Breast epithelium (tissue), 4 donors: ENCODE results near the gene MCRIP1. TPM values are rescaled to one million over a fixed set of nuclear protein-coding genes. Genes with fewer than 3 reads are reported as not detected.
A peak's percentile ranks its signal among the peaks of the same experiment; 100 is the strongest.

Source experiments
- DNase-seq, 2 donors: peaks; one replicate each; pipeline ENCODE4 v3.0.0-alpha.2; 2019; ENCODE audit warnings: low spot score in 2 of 2
- H3K27ac ChIP-seq, 2 donors: fragments of 200-600 bp; sonication (generic) in 1 of 2; one replicate each; pipeline ENCODE4 v1.5.1; 2016 to 2019; ENCODE audit warnings: mild to moderate bottlenecking in 1 of 2
- H3K27me3 ChIP-seq, 2 donors: fragments of 200-600 bp; sonication (generic) in 1 of 2; one replicate each; pipeline versions ENCODE4 v1.5.1 to v1.6.0; 2017 to 2019; ENCODE audit warnings: control low read depth in 1 of 2, mild to moderate bottlenecking in 1 of 2
- H3K36me3 ChIP-seq: fragments of 200-600 bp; one replicate; pipeline ENCODE4 v1.5.1; 2019
- H3K4me1 ChIP-seq, 2 donors: fragments of 200-600 bp; sonication (generic); one replicate each; pipeline ENCODE4 v1.5.1; 2016 to 2019; ENCODE audit warnings: control low read depth in 1 of 2
- H3K4me3 ChIP-seq, 3 donors: fragments of 200-600 bp; sonication (generic); 1 replicate in 2 of 3; 2 replicates in 1 of 3; pipeline ENCODE4 v1.5.1; 2016 to 2019; ENCODE audit warnings: mild to moderate bottlenecking in 3 of 3, moderate library complexity in 2 of 3
- H3K9me3 ChIP-seq, 2 donors: fragments of 200-600 bp; sonication (generic) in 1 of 2; one replicate each; pipeline ENCODE4 v1.5.1; 2016 to 2019; ENCODE audit warnings: control low read depth in 1 of 2
- CTCF ChIP-seq, 3 donors: fragments of 450-650 bp; IDR thresholded peaks; one replicate each; pipeline ENCODE4 v1.5.1; 2016 to 2017; ENCODE audit warnings: antibody characterized with exemption in 3 of 3, mild to moderate bottlenecking in 3 of 3, moderate library complexity in 3 of 3
- POLR2A ChIP-seq: fragments of 450-650 bp; IDR thresholded peaks from one replicate; pipeline ENCODE4 v1.6.1; 2016; ENCODE audit warnings: antibody characterized with exemption, mild to moderate bottlenecking, moderate library complexity
- POLR2AphosphoS5 ChIP-seq, 3 donors: sonication (generic); formaldehyde crosslinking; IDR thresholded peaks; one replicate each; pipeline ENCODE4 v1.6.1; 2017; ENCODE audit warnings: antibody characterized with exemption in 3 of 3
- intact Hi-C: fragments of 100-400 bp; cut with DNase I; formaldehyde crosslinking; loops from one replicate; pipeline ENCODE4 v1.15.1; 2023; ENCODE audit warnings: low total_unique reads
- total RNA-seq, 3 donors: library from RNA; depleted of rRNA; stranded (reverse); fragments of >200 nt; gene quantifications; one replicate each; pipeline ENCODE4 v1.1.0, GENCODE V29; 2016

The MCRIP1 gene
- total RNA-seq, 3 donors from 2014 or later, result 51.2 to 81.0 (median 67.5) TPM

- Histone ChIP-seq H3K4me3 (no peak overlapping the region), H3K4me1 (peaks cover 0 to 4% of the 10 kb centered on the region in 2 donors), H3K9me3 (no peaks in the 10 kb centered on the region), H3K27ac (no peak overlapping the region), H3K36me3 (peaks cover 5% of the 10 kb centered on the region), H3K27me3 (no peaks in the 10 kb centered on the region)
- TF ChIP-seq POLR2AphosphoS5 (IDR thresholded peaks at IDR 0.05) (no peak), CTCF (IDR thresholded peaks at IDR 0.05) (no peak), POLR2A (no peak)
- intact Hi-C loops, result no loop called here
- DNase-seq, result no peak
These were observed 12.3 kb upstream of the MCRIP1 start for GRCh38 chr17:81845361-81845760.

GRCh38 chr17:81844887-81845286, 11.8 kb upstream of the MCRIP1 start:
- DNase-seq, result no peak
- no peaks in the 10 kb centered on the region for H3K9me3 ChIP-seq
- no peak overlapping the region for H3K4me3 ChIP-seq
- intact Hi-C loops, result no loop called here
- H3K4me1 ChIP-seq, result peaks cover 0 to 4% of the 10 kb centered on the region in 2 donors
- TF ChIP-seq CTCF (IDR thresholded peaks at IDR 0.05), result no peak
- no peak for TF ChIP-seq POLR2A
- TF ChIP-seq POLR2AphosphoS5 (IDR thresholded peaks at IDR 0.05), result no peak
- H3K27me3 ChIP-seq, result no peaks in the 10 kb centered on the region
- no peak overlapping the region for H3K27ac ChIP-seq
- H3K36me3 ChIP-seq, result peaks cover 5% of the 10 kb centered on the region

GRCh38 chr17:81844327-81844851, 11.3 kb upstream of the MCRIP1 start:
- TF ChIP-seq POLR2A (no peak), CTCF (IDR thresholded peaks at IDR 0.05) (no peak), POLR2AphosphoS5 (IDR thresholded peaks at IDR 0.05) (no peak)
- DNase-seq, result no peak
- Histone ChIP-seq H3K4me1 (peaks cover 0 to 4% of the 10 kb centered on the region in 2 donors), H3K4me3 (no peak overlapping the region), H3K36me3 (peaks cover 5% of the 10 kb centered on the region), H3K27me3 (no peaks in the 10 kb centered on the region), H3K27ac (peak overlapping the region in 1 of 2 donors; percentile 90), H3K9me3 (no peaks in the 10 kb centered on the region)
- intact Hi-C loops, result no loop called here

- intact Hi-C loops, result no loop called here
- no peak overlapping the region for H3K4me3 ChIP-seq
- DNase-seq, result no peak
- H3K4me1 ChIP-seq, result peaks cover 0 to 4% of the 10 kb centered on the region in 2 donors
- no peak for TF ChIP-seq POLR2A
- TF ChIP-seq POLR2AphosphoS5 (IDR thresholded peaks at IDR 0.05), result no peak
- TF ChIP-seq CTCF (IDR thresholded peaks at IDR 0.05), result no peak
- no peaks in the 10 kb centered on the region for H3K27me3 ChIP-seq
- no peaks in the 10 kb centered on the region for H3K9me3 ChIP-seq
- H3K36me3 ChIP-seq, result peaks cover 5% of the 10 kb centered on the region
- H3K27ac ChIP-seq, result peak overlapping the region; percentile 57 to 90
These were observed 10.7 kb upstream of the MCRIP1 start for GRCh38 chr17:81843713-81844326.

- H3K27ac ChIP-seq, result peak overlapping the region; percentile 57 to 90
- no peaks in the 10 kb centered on the region for H3K9me3 ChIP-seq
- no peak for TF ChIP-seq POLR2A
- TF ChIP-seq CTCF (IDR thresholded peaks at IDR 0.05), result no peak
- intact Hi-C loops, result no loop called here
- peaks cover 5% of the 10 kb centered on the region for H3K36me3 ChIP-seq
- no peaks in the 10 kb centered on the region for H3K27me3 ChIP-seq
- peaks cover 0 to 4% of the 10 kb centered on the region in 2 donors for H3K4me1 ChIP-seq
- H3K4me3 ChIP-seq, result no peak overlapping the region
- peak in 1 of 2 donors; percentile 44 for DNase-seq
These were observed 9.8 kb upstream of the MCRIP1 start for GRCh38 chr17:81842725-81843504.
